Activated CD8-positive, alpha-beta memory T cell treated with anti-CD3 and anti-CD28 coated beads, Interleukin-2, amount 10 ng/mL, durations not matched to agents 7 days and 5 days (primary cell): ENCODE measurements around the gene SORBS1. TPM values are rescaled to one million over a fixed set of nuclear protein-coding genes. Genes with fewer than 3 reads are reported as not detected.

Source experiments
- ATAC-seq: fragments of 150-1000 bp; cut with Tn5 transposase; one replicate; pipeline ENCODE4 v1.10.0; 2021; ENCODE audit warnings: moderate library complexity
- CTCF ChIA-PET: fragments of 350-600 bp; sonication (Branson Sonifier 250); formaldehyde crosslinking; loops from one replicate; lab custom pipeline; 2021; ENCODE audit warnings: antibody characterized with exemption; lab: Charles Lee
- DNase-seq: peaks from one replicate; pipeline ENCODE4 v3.0.0-alpha.2; 2020
- H3K27ac Mint-ChIP-seq: one replicate; pipeline ENCODE4 v1.8.0; 2021; ENCODE audit warnings: mild to moderate bottlenecking, mixed read lengths
- H3K27me3 Mint-ChIP-seq: one replicate; pipeline ENCODE4 v1.8.0; 2021; ENCODE audit warnings: mixed read lengths
- H3K36me3 Mint-ChIP-seq: one replicate; pipeline ENCODE4 v1.8.0; 2021; ENCODE audit warnings: mild to moderate bottlenecking, mixed read lengths
- H3K4me1 Mint-ChIP-seq: one replicate; pipeline ENCODE4 v1.8.0; 2021; ENCODE audit warnings: mixed read lengths
- H3K4me3 Mint-ChIP-seq: one replicate; pipeline ENCODE4 v1.8.0; 2021; ENCODE audit warnings: mild to moderate bottlenecking, moderate library complexity, mixed read lengths
- H3K9me3 Mint-ChIP-seq: one replicate; pipeline ENCODE4 v1.8.0; 2022; ENCODE audit warnings: low read depth, mixed read lengths
- total RNA-seq, 2 experiments: library from RNA; stranded (reverse); gene quantifications; one replicate each; pipeline ENCODE4 v1.2.3, GENCODE V29; 2021

Gene SORBS1
- total RNA-seq, 2 experiments from 2014 or later: 0.47 to 0.89 TPM

- CTCF ChIA-PET: no interaction called here
- Mint-ChIP-seq H3K4me3 (peak overlapping the region; percentile 98), H3K4me1 (peaks cover 13% of the 10 kb centered on the region), H3K27ac (peak overlapping the region; percentile 73), H3K36me3 (no peaks in the 10 kb centered on the region), H3K9me3 (no peaks in the 10 kb centered on the region), H3K27me3 (peaks cover 38% of the 10 kb centered on the region)
- peak; percentile 46 for ATAC-seq
- peak; percentile 66 for DNase-seq
Measured at GRCh38 chr10:95560278-95561176, 644 bp downstream of the SORBS1 start.

- ATAC-seq: no peak
- H3K27me3 Mint-ChIP-seq: peaks cover 33% of the 10 kb centered on the region
Measured at GRCh38 chr10:95559896-95560277, 1.3 kb downstream of the SORBS1 start.

GRCh38 chr10:95559471-95559870, 1.7 kb downstream of the SORBS1 start:
- peaks cover 33% of the 10 kb centered on the region for H3K27me3 Mint-ChIP-seq
- DNase-seq (no peak), ATAC-seq (no peak)
- CTCF ChIA-PET: no interaction called here
- H3K4me3 Mint-ChIP-seq: peak overlapping the region; percentile 0
- H3K27ac Mint-ChIP-seq: no peak overlapping the region
- H3K9me3 Mint-ChIP-seq: no peaks in the 10 kb centered on the region
- no peaks in the 10 kb centered on the region for H3K36me3 Mint-ChIP-seq
- H3K4me1 Mint-ChIP-seq: peaks cover 13% of the 10 kb centered on the region

More at GRCh38 chr10:95559896-95560277, 1.3 kb downstream of the SORBS1 start:
- Mint-ChIP-seq H3K4me1 (peaks cover 13% of the 10 kb centered on the region), H3K36me3 (no peaks in the 10 kb centered on the region), H3K27ac (no peak overlapping the region), H3K4me3 (peak overlapping the region; percentile 98), H3K9me3 (no peaks in the 10 kb centered on the region)
- CTCF ChIA-PET: no interaction called here
- DNase-seq: no peak

GRCh38 chr10:95558593-95559320, 2.4 kb downstream of the SORBS1 start:
- Mint-ChIP-seq H3K9me3 (no peaks in the 10 kb centered on the region), H3K4me3 (peak overlapping the region; percentile 0), H3K4me1 (peaks cover 13% of the 10 kb centered on the region), H3K36me3 (no peaks in the 10 kb centered on the region), H3K27me3 (peaks cover 33% of the 10 kb centered on the region), H3K27ac (no peak overlapping the region)
- CTCF ChIA-PET: no interaction called here
- ATAC-seq (no peak), DNase-seq (no peak)

- Mint-ChIP-seq H3K27me3 (peaks cover 32% of the 10 kb centered on the region), H3K4me1 (peaks cover 13% of the 10 kb centered on the region), H3K36me3 (no peaks in the 10 kb centered on the region), H3K27ac (no peak overlapping the region), H3K9me3 (no peaks in the 10 kb centered on the region), H3K4me3 (no peak overlapping the region)
- CTCF ChIA-PET: no interaction called here
- ATAC-seq (no peak), DNase-seq (no peak)
Measured at GRCh38 chr10:95556994-95557767, 4.0 kb downstream of the SORBS1 start.

GRCh38 chr10:95553674-95554073, 7.5 kb downstream of the SORBS1 start:
- H3K4me1 Mint-ChIP-seq: no peaks in the 10 kb centered on the region
- peaks cover 30% of the 10 kb centered on the region for H3K27me3 Mint-ChIP-seq
- H3K27ac Mint-ChIP-seq: no peak overlapping the region
- no peak for DNase-seq
- H3K9me3 Mint-ChIP-seq: no peaks in the 10 kb centered on the region
- H3K4me3 Mint-ChIP-seq: no peak overlapping the region
- no peaks in the 10 kb centered on the region for H3K36me3 Mint-ChIP-seq
- ATAC-seq: no peak
- CTCF ChIA-PET: no interaction called here

GRCh38 chr10:95552679-95553342, 8.4 kb downstream of the SORBS1 start:
- ATAC-seq: no peak
- no peak overlapping the region for H3K4me3 Mint-ChIP-seq
- CTCF ChIA-PET: no interaction called here

GRCh38 chr10:95550073-95550672, 11.0 kb downstream of the SORBS1 start:
- no peak overlapping the region for H3K27ac Mint-ChIP-seq
- H3K36me3 Mint-ChIP-seq: no peaks in the 10 kb centered on the region
- CTCF ChIA-PET: no interaction called here
- H3K9me3 Mint-ChIP-seq: no peaks in the 10 kb centered on the region
- H3K4me3 Mint-ChIP-seq: no peak overlapping the region
- ATAC-seq (no peak), DNase-seq (no peak)
- peaks cover 17% of the 10 kb centered on the region for H3K27me3 Mint-ChIP-seq
- H3K4me1 Mint-ChIP-seq: no peaks in the 10 kb centered on the region

More at GRCh38 chr10:95552679-95553342, 8.4 kb downstream of the SORBS1 start:
- H3K4me1 Mint-ChIP-seq: no peaks in the 10 kb centered on the region
- peaks cover 24% of the 10 kb centered on the region for H3K27me3 Mint-ChIP-seq
- no peaks in the 10 kb centered on the region for H3K36me3 Mint-ChIP-seq
- no peak overlapping the region for H3K27ac Mint-ChIP-seq
- DNase-seq: no peak
- H3K9me3 Mint-ChIP-seq: no peaks in the 10 kb centered on the region

- no peak overlapping the region for H3K27ac Mint-ChIP-seq
- no peak overlapping the region for H3K4me3 Mint-ChIP-seq
- no peaks in the 10 kb centered on the region for H3K4me1 Mint-ChIP-seq
- H3K27me3 Mint-ChIP-seq: peaks cover 17% of the 10 kb centered on the region
- CTCF ChIA-PET: no interaction called here
- no peaks in the 10 kb centered on the region for H3K9me3 Mint-ChIP-seq
- H3K36me3 Mint-ChIP-seq: no peaks in the 10 kb centered on the region
- DNase-seq: no peak
- ATAC-seq: no peak
Measured at GRCh38 chr10:95547791-95548435, 13.3 kb downstream of the SORBS1 start.

- H3K27me3 Mint-ChIP-seq: peaks cover 17% of the 10 kb centered on the region
- no peak overlapping the region for H3K27ac Mint-ChIP-seq
- H3K4me1 Mint-ChIP-seq: no peaks in the 10 kb centered on the region
- CTCF ChIA-PET: no interaction called here
- ATAC-seq (no peak), DNase-seq (no peak)
- H3K9me3 Mint-ChIP-seq: no peaks in the 10 kb centered on the region
- H3K4me3 Mint-ChIP-seq: no peak overlapping the region
- H3K36me3 Mint-ChIP-seq: no peaks in the 10 kb centered on the region
Measured at GRCh38 chr10:95547197-95547596, 14.0 kb downstream of the SORBS1 start.

GRCh38 chr10:95545981-95546380, 15.2 kb downstream of the SORBS1 start:
- no peak for DNase-seq
- Mint-ChIP-seq H3K9me3 (no peaks in the 10 kb centered on the region), H3K4me1 (no peaks in the 10 kb centered on the region), H3K27ac (no peak overlapping the region), H3K4me3 (no peak overlapping the region), H3K27me3 (peaks cover 17% of the 10 kb centered on the region), H3K36me3 (no peaks in the 10 kb centered on the region)
- CTCF ChIA-PET: no interaction called here
- no peak for ATAC-seq

GRCh38 chr10:95544783-95545500, 16.2 kb downstream of the SORBS1 start:
- no peak for DNase-seq
- Mint-ChIP-seq H3K4me1 (no peaks in the 10 kb centered on the region), H3K27ac (no peak overlapping the region), H3K4me3 (no peak overlapping the region), H3K36me3 (no peaks in the 10 kb centered on the region), H3K27me3 (peaks cover 11% of the 10 kb centered on the region), H3K9me3 (no peaks in the 10 kb centered on the region)
- no peak for ATAC-seq
- CTCF ChIA-PET: no interaction called here
